Right atrium auricular region (tissue), 2 donors: ENCODE data around the gene DEPDC5. TPM values are rescaled to one million over a fixed set of nuclear protein-coding genes. Genes with fewer than 3 reads are reported as not detected.

Experiments used
- DNase-seq: peaks from one replicate; pipeline ENCODE4 v3.0.0-alpha.2; 2019; ENCODE audit warnings: low spot score
- H3K27ac ChIP-seq, 2 donors: fragments of 200-600 bp; sonication (generic); 1 replicate in 1 of 2; 2 replicates in 1 of 2; pipeline ENCODE4 v1.5.1; 2016 to 2019
- H3K27me3 ChIP-seq, 2 donors: fragments of 200-600 bp; sonication (generic); one replicate each; pipeline versions ENCODE4 v1.5.1 to v1.6.0; 2017 to 2019
- H3K36me3 ChIP-seq: fragments of 200-600 bp; sonication (generic); one replicate; pipeline ENCODE4 v1.5.1; 2016
- H3K4me1 ChIP-seq, 2 donors: fragments of 200-600 bp; sonication (generic); one replicate each; pipeline versions ENCODE4 v1.5.1 to v1.6.0; 2017 to 2019
- H3K4me3 ChIP-seq, 2 donors: fragments of 200-600 bp; sonication (generic); 1 replicate in 1 of 2; 2 replicates in 1 of 2; pipeline ENCODE4 v1.5.1; 2017 to 2019; ENCODE audit warnings: mild to moderate bottlenecking in 1 of 2, moderate library complexity in 1 of 2
- H3K9me3 ChIP-seq, 2 donors: fragments of 200-600 bp; sonication (generic); one replicate each; pipeline ENCODE4 v1.5.1; 2019
- CTCF ChIP-seq, 2 donors: fragments of 200-600 bp; sonication (generic); IDR thresholded peaks; one replicate each; pipeline ENCODE4 v1.5.1; 2019; ENCODE audit warnings: antibody characterized with exemption in 2 of 2
- total RNA-seq, 2 donors: library from RNA; depleted of rRNA; stranded (reverse); fragments of >200 nt; gene quantifications; one replicate each; pipeline ENCODE4 v1.1.0, GENCODE V29; 2016

DEPDC5 gene
- total RNA-seq, 2 donors from 2014 or later, result 7.0 to 8.6 TPM

GRCh38 chr22:31816750-31817149 lies 62.9 kb downstream of the DEPDC5 start:
- Histone ChIP-seq H3K4me1 (no peaks in the 10 kb centered on the region), H3K4me3 (no peak overlapping the region), H3K9me3 (no peaks in the 10 kb centered on the region), H3K27me3 (no peaks in the 10 kb centered on the region), H3K27ac (no peak overlapping the region), H3K36me3 (peaks cover 83% of the 10 kb centered on the region)
- no peak for TF ChIP-seq CTCF (IDR thresholded peaks at IDR 0.05)
- DNase-seq, result no peak

GRCh38 chr22:31818481-31819392 lies 64.9 kb downstream of the DEPDC5 start:
- no peak for DNase-seq
- no peaks in the 10 kb centered on the region for H3K4me1 ChIP-seq

GRCh38 chr22:31820655-31821054 lies 66.8 kb downstream of the DEPDC5 start:
- Histone ChIP-seq H3K27me3 (no peaks in the 10 kb centered on the region), H3K36me3 (peaks cover 81% of the 10 kb centered on the region), H3K4me1 (no peaks in the 10 kb centered on the region), H3K27ac (no peak overlapping the region), H3K9me3 (no peaks in the 10 kb centered on the region), H3K4me3 (no peak overlapping the region)
- TF ChIP-seq CTCF (IDR thresholded peaks at IDR 0.05), result no peak
- no peak for DNase-seq

More at GRCh38 chr22:31818481-31819392, 64.9 kb downstream of the DEPDC5 start:
- Histone ChIP-seq H3K9me3 (no peaks in the 10 kb centered on the region), H3K27me3 (no peaks in the 10 kb centered on the region), H3K4me3 (no peak overlapping the region), H3K27ac (no peak overlapping the region), H3K36me3 (peaks cover 95% of the 10 kb centered on the region)
- TF ChIP-seq CTCF (IDR thresholded peaks at IDR 0.05), result no peak

- no peak for TF ChIP-seq CTCF (IDR thresholded peaks at IDR 0.05)
- no peaks in the 10 kb centered on the region for H3K27me3 ChIP-seq
- no peaks in the 10 kb centered on the region for H3K4me1 ChIP-seq
- H3K4me3 ChIP-seq, result no peak overlapping the region
- no peak for DNase-seq
- H3K36me3 ChIP-seq, result peaks cover 72% of the 10 kb centered on the region
- H3K27ac ChIP-seq, result no peak overlapping the region
- no peaks in the 10 kb centered on the region for H3K9me3 ChIP-seq
Measured at GRCh38 chr22:31821572-31821971, 67.8 kb downstream of the DEPDC5 start.

GRCh38 chr22:31822523-31822922 lies 68.7 kb downstream of the DEPDC5 start:
- no peaks in the 10 kb centered on the region for H3K9me3 ChIP-seq
- DNase-seq, result no peak
- no peaks in the 10 kb centered on the region for H3K4me1 ChIP-seq
- H3K27ac ChIP-seq, result no peak overlapping the region
- H3K27me3 ChIP-seq, result no peaks in the 10 kb centered on the region
- H3K4me3 ChIP-seq, result no peak overlapping the region
- H3K36me3 ChIP-seq, result peaks cover 62% of the 10 kb centered on the region
- TF ChIP-seq CTCF (IDR thresholded peaks at IDR 0.05), result no peak
